ENCODE measurements around the gene HORMAD2.

DNA sequence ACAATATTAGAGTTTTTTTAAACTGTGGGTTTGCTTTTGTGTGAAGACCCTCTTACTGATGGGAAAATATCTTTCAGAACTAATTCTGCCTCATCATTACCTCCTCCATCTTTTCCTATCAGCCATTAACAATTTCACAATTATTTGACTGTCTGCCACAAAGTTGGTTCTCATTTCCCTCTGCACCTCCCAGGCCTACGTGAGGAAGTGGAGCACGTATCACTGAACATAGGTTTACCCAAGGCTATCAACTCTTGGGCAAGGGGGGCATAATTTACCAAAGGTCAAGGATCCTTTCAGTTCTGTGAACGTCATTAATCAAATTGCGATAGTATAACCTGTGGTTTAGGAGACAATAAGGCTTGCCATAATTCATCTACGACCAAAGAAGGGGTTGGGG, 106.2 kb downstream of the HORMAD2 start:
- TF ChIP-seq, protein P1, sequence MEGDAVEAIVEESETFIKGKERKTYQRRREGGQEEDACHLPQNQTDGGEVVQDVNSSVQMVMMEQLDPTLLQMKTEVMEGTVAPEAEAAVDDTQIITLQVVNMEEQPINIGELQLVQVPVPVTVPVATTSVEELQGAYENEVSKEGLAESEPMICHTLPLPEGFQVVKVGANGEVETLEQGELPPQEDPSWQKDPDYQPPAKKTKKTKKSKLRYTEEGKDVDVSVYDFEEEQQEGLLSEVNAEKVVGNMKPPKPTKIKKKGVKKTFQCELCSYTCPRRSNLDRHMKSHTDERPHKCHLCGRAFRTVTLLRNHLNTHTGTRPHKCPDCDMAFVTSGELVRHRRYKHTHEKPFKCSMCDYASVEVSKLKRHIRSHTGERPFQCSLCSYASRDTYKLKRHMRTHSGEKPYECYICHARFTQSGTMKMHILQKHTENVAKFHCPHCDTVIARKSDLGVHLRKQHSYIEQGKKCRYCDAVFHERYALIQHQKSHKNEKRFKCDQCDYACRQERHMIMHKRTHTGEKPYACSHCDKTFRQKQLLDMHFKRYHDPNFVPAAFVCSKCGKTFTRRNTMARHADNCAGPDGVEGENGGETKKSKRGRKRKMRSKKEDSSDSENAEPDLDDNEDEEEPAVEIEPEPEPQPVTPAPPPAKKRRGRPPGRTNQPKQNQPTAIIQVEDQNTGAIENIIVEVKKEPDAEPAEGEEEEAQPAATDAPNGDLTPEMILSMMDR (IDR thresholded peaks at IDR 0.05) = no peak
- no peak for TF ChIP-seq POLR2A (IDR thresholded peaks at IDR 0.05)

Measured in thyroid gland (tissue), 4 donors.